H1 (cell line): ENCODE results near the gene IFT81. TPM values are rescaled to one million over a fixed set of nuclear protein-coding genes. Genes with fewer than 3 reads are reported as not detected.

ENCODE experiments used
- CTCF ChIA-PET: fragments of 300-600 bp; sonication (Branson Sonifier 250); formaldehyde crosslinking; loops from one replicate; lab custom pipeline; 2021; ENCODE audit not compliant: partially characterized antibody; lab: Charles Lee
- POLR2A ChIA-PET: fragments of 300-600 bp; sonication (Branson Sonifier 250); formaldehyde crosslinking; loops from one replicate; lab custom pipeline; 2021; ENCODE audit warnings: inconsistent platforms; ENCODE audit not compliant: partially characterized antibody; lab: Charles Lee
- DNase-seq, 2 experiments: peaks; one replicate each; pipeline versions ENCODE4 v3.0.0 to v3.0.0-alpha.2; 2010 to 2022; ENCODE audit warnings: low spot score in 2 of 2, low read depth in 1 of 2, mixed read lengths in 1 of 2
- FAIRE-seq: peaks from 2 replicates; lab custom pipeline; 2011; peaks lifted over from hg19 to GRCh38; lab: Jason Lieb, UNC
- H2AFZ ChIP-seq: 2 replicates; pipeline ENCODE4 v1.8.1; 2012; ENCODE audit warnings: low read length, inconsistent platforms
- H2AK5ac ChIP-seq: 2 replicates; pipeline ENCODE4 v1.6.1; 2013; ENCODE audit warnings: low read depth, low read length
- H2BK120ac ChIP-seq: replicated peaks from 2 replicates; pipeline ENCODE3; 2013; ENCODE audit warnings: low read depth, low read length, inconsistent platforms
- H2BK12ac ChIP-seq: 2 replicates; pipeline ENCODE4 v1.6.1; 2013; ENCODE audit warnings: low read depth, low read length
- H2BK15ac ChIP-seq: 2 replicates; pipeline ENCODE4 v1.6.1; 2013; ENCODE audit warnings: low read length
- H2BK20ac ChIP-seq: 2 replicates; pipeline ENCODE4 v1.6.1; 2013; ENCODE audit warnings: low read length
- H2BK5ac ChIP-seq: 2 replicates; pipeline ENCODE4 v1.6.1; 2013; ENCODE audit warnings: low read depth, low read length
- H3K14ac ChIP-seq: 2 replicates; pipeline ENCODE4 v1.6.1; 2013; ENCODE audit warnings: inconsistent platforms; ENCODE audit not compliant: insufficient read length
- H3K18ac ChIP-seq: 2 replicates; pipeline ENCODE4 v1.6.1; 2013; ENCODE audit warnings: low read length; ENCODE audit errors: extremely low read depth
- H3K23ac ChIP-seq: 2 replicates; pipeline ENCODE4 v1.6.1; 2013; ENCODE audit warnings: inconsistent platforms; ENCODE audit not compliant: insufficient read length
- H3K23me2 ChIP-seq: 2 replicates; pipeline ENCODE4 v1.6.1; 2013; ENCODE audit warnings: low read depth, low read length
- H3K27ac ChIP-seq: 2 replicates; pipeline ENCODE4 v1.6.1; 2011; ENCODE audit warnings: low read depth, low read length, inconsistent platforms
- H3K27me3 ChIP-seq, 4 experiments: replicated peaks in 1 of 4; 1 replicate in 1 of 4; 2 replicates in 3 of 4; pipeline versions ENCODE4 v1.6.1 to v1.8.1; 2011 to 2013; ENCODE audit warnings: low read length in 3 of 4, mild to moderate bottlenecking in 3 of 4, inconsistent platforms in 2 of 4, mixed read lengths in 2 of 4, moderate library complexity in 1 of 4; ENCODE audit not compliant: control insufficient read depth in 3 of 4, insufficient read depth in 3 of 4; ENCODE audit errors: extremely low read depth in 1 of 4
- H3K36me3 ChIP-seq, 4 experiments: 2 replicates each; pipeline versions ENCODE4 v1.6.1 to v1.8.1; 2011 to 2013; ENCODE audit warnings: mild to moderate bottlenecking in 4 of 4, low read length in 3 of 4, moderate library complexity in 2 of 4, control low read depth in 1 of 4, inconsistent platforms in 1 of 4; ENCODE audit not compliant: insufficient read depth in 4 of 4, control insufficient read depth in 2 of 4
- H3K4ac ChIP-seq: replicated peaks from 2 replicates; pipeline ENCODE3; 2013; ENCODE audit warnings: low read length, low read depth, mixed read lengths, inconsistent platforms; ENCODE audit not compliant: insufficient read length
- H3K4me1 ChIP-seq, 4 experiments: replicated peaks in 1 of 4; 1 replicate in 1 of 4; 2 replicates in 3 of 4; pipeline versions ENCODE4 v1.6.1 to v1.8.1; 2011 to 2013; ENCODE audit warnings: low read length in 3 of 4, inconsistent platforms in 2 of 4, mixed read lengths in 1 of 4; ENCODE audit not compliant: insufficient read depth in 4 of 4, control insufficient read depth in 3 of 4
- H3K4me2 ChIP-seq, 2 experiments: 2 replicates each; pipeline versions ENCODE4 v1.6.1 to v1.8.1; 2011 to 2013; ENCODE audit warnings: low read depth in 2 of 2, low read length in 2 of 2, control low read depth in 1 of 2, inconsistent platforms in 1 of 2, mild to moderate bottlenecking in 1 of 2; ENCODE audit not compliant: insufficient read depth in 1 of 2
- H3K4me3 ChIP-seq, 4 experiments: fragments of 200-600, 300-600 bp in 1 of 4; sonication (generic), shearing (Covaris generic), sonication (Bioruptor Twin) in 1 of 4; 2 replicates each; pipeline versions ENCODE4 v1.5.1 to v1.8.1; 2011 to 2016; ENCODE audit warnings: low read length in 4 of 4, low read depth in 3 of 4, control low read depth in 2 of 4, inconsistent platforms in 2 of 4, mild to moderate bottlenecking in 2 of 4, mixed read lengths in 1 of 4, moderate library complexity in 1 of 4; ENCODE audit not compliant: insufficient read depth in 2 of 4; ENCODE audit errors: extremely low read depth in 1 of 4
- H3K56ac ChIP-seq: replicated peaks from 2 replicates; pipeline ENCODE3; 2013; ENCODE audit warnings: low read depth, mild to moderate bottlenecking, mixed read lengths, low read length, inconsistent platforms; ENCODE audit not compliant: insufficient read length
- H3K79me1 ChIP-seq: 2 replicates; pipeline ENCODE4 v1.6.1; 2013; ENCODE audit warnings: low read depth, low read length, control low read depth
- H3K79me2 ChIP-seq, 2 experiments: 2 replicates each; pipeline versions ENCODE4 v1.6.1 to v1.8.1; 2012 to 2013; ENCODE audit warnings: low read length in 2 of 2, mild to moderate bottlenecking in 2 of 2, inconsistent platforms in 1 of 2; ENCODE audit not compliant: insufficient read depth in 2 of 2, control insufficient read depth in 1 of 2
- H3K9ac ChIP-seq, 4 experiments: replicated peaks in 1 of 4; 1 replicate in 1 of 4; 2 replicates in 3 of 4; pipeline versions ENCODE4 v1.6.1 to v1.8.1; 2011 to 2013; ENCODE audit warnings: low read depth in 3 of 4, low read length in 3 of 4, control low read depth in 2 of 4, mild to moderate bottlenecking in 2 of 4, moderate library complexity in 2 of 4, inconsistent platforms in 1 of 4; ENCODE audit errors: extremely low read depth in 1 of 4
- H3K9me3 ChIP-seq, 2 experiments: 2 replicates each; pipeline versions ENCODE4 v1.6.1 to v1.8.1; 2012 to 2013; ENCODE audit warnings: mild to moderate bottlenecking in 2 of 2, moderate library complexity in 2 of 2, control low read depth in 1 of 2, inconsistent platforms in 1 of 2, low read depth in 1 of 2, low read length in 1 of 2, mixed read lengths in 1 of 2; ENCODE audit not compliant: insufficient read depth in 2 of 2
- H4K20me1 ChIP-seq, 2 experiments: replicated peaks in 1 of 2; 2 replicates each; pipeline versions ENCODE3 to v1.8.1; 2011 to 2013; ENCODE audit warnings: inconsistent platforms in 2 of 2, low read length in 2 of 2, mild to moderate bottlenecking in 1 of 2; ENCODE audit not compliant: insufficient read depth in 2 of 2, control insufficient read depth in 1 of 2
- H4K5ac ChIP-seq: 2 replicates; pipeline ENCODE4 v1.6.1; 2013; ENCODE audit warnings: low read length, low read depth, mixed read lengths, inconsistent platforms; ENCODE audit not compliant: insufficient read length
- H4K8ac ChIP-seq: 2 replicates; pipeline ENCODE4 v1.8.0; 2013; ENCODE audit warnings: mild to moderate bottlenecking, moderate library complexity, low read length, inconsistent platforms; ENCODE audit not compliant: insufficient read depth; ENCODE audit errors: extremely low read depth
- H4K91ac ChIP-seq: replicated peaks from 2 replicates; pipeline ENCODE3; 2013; ENCODE audit warnings: low read length, mixed read lengths, inconsistent platforms; ENCODE audit not compliant: insufficient read length
- BCL11A ChIP-seq, 2 experiments: IDR thresholded peaks; one replicate each; pipeline ENCODE4 v1.6.1; 2011; ENCODE audit warnings: low read depth in 2 of 2, low read length in 2 of 2, mild to moderate bottlenecking in 2 of 2
- BRCA1 ChIP-seq: IDR thresholded peaks from 2 replicates; pipeline ENCODE4 v1.6.1; 2012; ENCODE audit warnings: low read depth, low read length, improper control_type of control experiment
- CHD1 ChIP-seq: IDR thresholded peaks from 2 replicates; pipeline ENCODE4 v1.6.1; 2012; ENCODE audit warnings: low read depth, low read length, improper control_type of control experiment
- CHD2 ChIP-seq: IDR thresholded peaks from 2 replicates; pipeline ENCODE4 v1.6.1; 2012; ENCODE audit warnings: low read length, improper control_type of control experiment
- FOSL1 ChIP-seq: IDR thresholded peaks from 2 replicates; pipeline ENCODE4 v1.6.1; 2011; ENCODE audit warnings: mild to moderate bottlenecking, low read depth, low read length, moderate library complexity; ENCODE audit not compliant: insufficient read depth
- GTF2F1 ChIP-seq: IDR thresholded peaks from 2 replicates; pipeline ENCODE4 v1.6.1; 2012; ENCODE audit warnings: low read depth, low read length, improper control_type of control experiment, borderline replicate concordance
- HDAC2 ChIP-seq, 2 experiments: fragments of 300-600 bp in 1 of 2; sonication (generic) in 1 of 2; IDR thresholded peaks; 2 replicates each; pipeline ENCODE4 v1.6.1; 2011 to 2012; ENCODE audit warnings: low read depth in 2 of 2, low read length in 2 of 2, mild to moderate bottlenecking in 2 of 2, moderate library complexity in 2 of 2, borderline replicate concordance in 1 of 2, inconsistent platforms in 1 of 2
- HDAC6 ChIP-seq: IDR thresholded peaks from one replicate; pipeline ENCODE4 v1.7.1; 2012; ENCODE audit warnings: low read depth, mild to moderate bottlenecking, inconsistent platforms, low read length, moderate library complexity
- KDM4A ChIP-seq: IDR thresholded peaks from one replicate; pipeline ENCODE4 v1.7.1; 2012; ENCODE audit warnings: low read depth, mild to moderate bottlenecking, moderate library complexity, low read length, inconsistent platforms; ENCODE audit not compliant: severe bottlenecking
- KDM5A ChIP-seq: fragments of 200-600 bp; IDR thresholded peaks from 2 replicates; pipeline ENCODE4 v1.7.1; 2012; ENCODE audit warnings: mild to moderate bottlenecking, low read length, inconsistent platforms, mixed read lengths
- WGBS, 2 experiments: shearing (Covaris generic) in 1 of 2; methylation state at CpG; one replicate each; pipeline versions ENCODE4 v1.1.6 to v1.1.7; 2013 to 2015; ENCODE audit warnings: low lambda C conversion rate in 2 of 2, mixed read lengths in 2 of 2, inconsistent platforms in 1 of 2, low coverage in 1 of 2, missing lambda C conversion rate in 1 of 2; ENCODE audit not compliant: insufficient replicate concordance in 2 of 2, insufficient coverage in 1 of 2, insufficient read length in 1 of 2; ENCODE audit errors: extremely low coverage in 1 of 2, missing lambda C conversion rate in 1 of 2; 5-methylcytosine and 5-hydroxymethylcytosine counted together
- polyA plus RNA-seq, 7 experiments: library from polyadenylated mRNA; depleted of rRNA in 3 of 7; stranded (reverse) in 5 of 7; unstranded in 2 of 7; fragments of >200 nt in 5 of 7; fragments of 200-250 nt in 2 of 7; gene quantifications; 1 replicate in 5 of 7; 2 replicates in 1 of 7; 4 replicates in 1 of 7; pipeline versions ENCODE4 v1.2.1 to v1.2.3, GENCODE V29; 2011 to 2013; ENCODE audit warnings: missing spikeins in 2 of 7, mixed read lengths in 2 of 7
- total RNA-seq: library from RNA; stranded (reverse); fragmentation: NEBNext Ultra II Directional; extraction: Animal tissue kit (Norgen Biotek cat#: 25700); gene quantifications from 2 replicates; pipeline ENCODE4 v1.2.1, GENCODE V29; 2021
- TF ChIP-seq, protein P1 (sequence below): IDR thresholded peaks from 2 replicates; pipeline ENCODE4 v1.6.1; 2012; ENCODE audit warnings: low read length, inconsistent platforms
- TF ChIP-seq, protein P2 (sequence below): IDR thresholded peaks from 2 replicates; pipeline ENCODE4 v1.6.1; 2011; ENCODE audit warnings: low read depth, mild to moderate bottlenecking, low read length; ENCODE audit not compliant: insufficient read depth

Gene IFT81
- total and polyA plus RNA-seq, 2 of the 8 experiments (the other 6 are each of a cell fraction or from before 2014, with no cell fraction given): 4.1 to 14.5 TPM

DNA sequence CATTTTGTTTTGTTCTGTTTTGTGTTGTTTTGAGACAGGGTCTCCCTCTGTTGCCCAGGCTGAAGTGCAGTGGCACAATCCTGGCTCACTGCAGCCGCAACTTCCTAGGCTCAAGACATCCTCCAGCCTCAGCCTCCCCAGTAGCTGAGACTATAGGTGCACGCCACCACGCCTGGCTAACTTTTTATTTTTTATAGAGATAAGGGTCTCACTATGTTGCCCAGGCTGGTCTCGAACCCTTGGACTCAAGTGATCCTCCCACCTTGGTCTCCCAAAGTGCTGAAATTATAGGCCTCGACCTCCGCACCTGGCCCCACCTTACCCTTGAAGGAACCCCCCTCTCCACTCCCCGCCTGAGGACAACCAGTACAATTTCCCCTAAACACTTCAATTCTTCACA, 7.5 kb upstream of the IFT81 start:
- no peak overlapping the region for H3K27ac ChIP-seq
- WGBS, 2 experiments: 87% methylated on average over 7 of the region's 7 CpGs; no CpG with 5 or more reads in 1 of the 2 experiments
- no peak overlapping the region for H3K9ac ChIP-seq
- H3K27me3 ChIP-seq: no peaks in the 10 kb centered on the region
- no peak overlapping the region for H4K5ac ChIP-seq
- H2AFZ ChIP-seq: no peak overlapping the region
- no peak overlapping the region for H4K8ac ChIP-seq
- H3K14ac ChIP-seq: no peak overlapping the region
- 0 out of 4 replicates have a peak, but pooled peaks cover 0 to 3% of the 10 kb centered on the region in 2 experiments for H3K9me3 ChIP-seq
- H3K4me3 ChIP-seq: no peak overlapping the region
- H3K4me1 ChIP-seq: no peaks in the 10 kb centered on the region
- CTCF ChIA-PET: interaction anchor here (0.9 to 3.8 kb wide), 5 partner anchors 13 to 226 kb away, joined by 3 to 27 read pairs (median 4); no protein-coding TSS in a partner anchor
- no peak overlapping the region for H2BK20ac ChIP-seq
- no peak overlapping the region for H2BK120ac ChIP-seq
- H2AK5ac ChIP-seq: no peak overlapping the region
- no peak overlapping the region for H3K56ac ChIP-seq
- DNase-seq (no peak), FAIRE-seq (no peak)
- H3K36me3 ChIP-seq: no peaks in the 10 kb centered on the region
- no peaks in the 10 kb centered on the region for H4K20me1 ChIP-seq
- H3K4me2 ChIP-seq: no peak overlapping the region
- H3K23ac ChIP-seq: no peak overlapping the region
- no peaks in the 10 kb centered on the region for H3K23me2 ChIP-seq
- H4K91ac ChIP-seq: no peak overlapping the region
- H3K79me2 ChIP-seq: no peaks in the 10 kb centered on the region
- H3K4ac ChIP-seq: no peak overlapping the region
- H2BK5ac ChIP-seq: no peak overlapping the region
- no peak overlapping the region for H3K18ac ChIP-seq
- POLR2A ChIA-PET: interaction anchor here (1.3 kb wide), 1 partner anchor 15 kb away, joined by 7 read pairs; no protein-coding TSS in a partner anchor
- H3K79me1 ChIP-seq: no peaks in the 10 kb centered on the region
- no peak overlapping the region for H2BK12ac ChIP-seq
- H2BK15ac ChIP-seq: no peak overlapping the region
- TF ChIP-seq CHD2: no peak
- TF ChIP-seq KDM5A: no peak
- no peak for TF ChIP-seq FOSL1
- TF ChIP-seq CHD1: no peak
- TF ChIP-seq, protein P1, sequence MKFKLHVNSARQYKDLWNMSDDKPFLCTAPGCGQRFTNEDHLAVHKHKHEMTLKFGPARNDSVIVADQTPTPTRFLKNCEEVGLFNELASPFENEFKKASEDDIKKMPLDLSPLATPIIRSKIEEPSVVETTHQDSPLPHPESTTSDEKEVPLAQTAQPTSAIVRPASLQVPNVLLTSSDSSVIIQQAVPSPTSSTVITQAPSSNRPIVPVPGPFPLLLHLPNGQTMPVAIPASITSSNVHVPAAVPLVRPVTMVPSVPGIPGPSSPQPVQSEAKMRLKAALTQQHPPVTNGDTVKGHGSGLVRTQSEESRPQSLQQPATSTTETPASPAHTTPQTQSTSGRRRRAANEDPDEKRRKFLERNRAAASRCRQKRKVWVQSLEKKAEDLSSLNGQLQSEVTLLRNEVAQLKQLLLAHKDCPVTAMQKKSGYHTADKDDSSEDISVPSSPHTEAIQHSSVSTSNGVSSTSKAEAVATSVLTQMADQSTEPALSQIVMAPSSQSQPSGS: no peak
- TF ChIP-seq, protein P2, sequence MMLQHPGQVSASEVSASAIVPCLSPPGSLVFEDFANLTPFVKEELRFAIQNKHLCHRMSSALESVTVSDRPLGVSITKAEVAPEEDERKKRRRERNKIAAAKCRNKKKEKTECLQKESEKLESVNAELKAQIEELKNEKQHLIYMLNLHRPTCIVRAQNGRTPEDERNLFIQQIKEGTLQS: no peak
- no peak for TF ChIP-seq HDAC6
- no peak for TF ChIP-seq HDAC2 (IDR thresholded peaks at IDR 0.05; ENCODE audit: borderline replicate concordance in 1 of 2, low read depth in 2 of 2, low read length in 2 of 2)
- no peak for TF ChIP-seq BCL11A (IDR thresholded peaks at IDR 0.05; ENCODE audit: low read depth in 2 of 2, low read length in 2 of 2)
- TF ChIP-seq BRCA1: no peak
- no peak for TF ChIP-seq KDM4A
- no peak for TF ChIP-seq GTF2F1
